ENCODE results near the gene HIPK3. TPM values are rescaled to one million over a fixed set of nuclear protein-coding genes. Genes with fewer than 3 reads are reported as not detected.
A peak's percentile ranks its signal among the peaks of the same experiment; 100 is the strongest.

Gene HIPK3
- total RNA-seq, 6 experiments from 2014 or later, result 40.8 to 52.5 (median 47.3) TPM

- no peaks in the 10 kb centered on the region for H3K9me3 Mint-ChIP-seq
- no peaks in the 10 kb centered on the region for H3K27me3 Mint-ChIP-seq (ENCODE audit: insufficient read depth)
- H3K36me3 Mint-ChIP-seq (ENCODE audit: low read depth), result peaks cover 18% of the 10 kb centered on the region; the same call in 1 of the 2 replicates
- no peak overlapping the region for H3K4me3 Mint-ChIP-seq
- H3K4me1 Mint-ChIP-seq (ENCODE audit: low read depth), result peaks cover 20% of the 10 kb centered on the region
- no peak for TF ChIP-seq CTCF (IDR thresholded peaks at IDR 0.05)
- DNase-seq, result no peak
- H3K27ac Mint-ChIP-seq, result no peak overlapping the region
These were observed 139.2 kb downstream of the HIPK3 start for GRCh38 chr11:33396361-33396760.

- no peak for DNase-seq
- Mint-ChIP-seq H3K36me3 (ENCODE audit: low read depth) (peaks cover 9% of the 10 kb centered on the region), H3K4me1 (ENCODE audit: low read depth) (peaks cover 27% of the 10 kb centered on the region), H3K27ac (no peak overlapping the region), H3K4me3 (no peak overlapping the region), H3K27me3 (ENCODE audit: insufficient read depth) (no peaks in the 10 kb centered on the region), H3K9me3 (no peaks in the 10 kb centered on the region)
- no peak for TF ChIP-seq CTCF (IDR thresholded peaks at IDR 0.05)
These were observed 142.2 kb downstream of the HIPK3 start for GRCh38 chr11:33399421-33399820.

- Mint-ChIP-seq H3K27ac (no peak overlapping the region), H3K4me3 (no peak overlapping the region)
- DNase-seq, result no peak
These were observed 144.9 kb downstream of the HIPK3 start for GRCh38 chr11:33402066-33402465.

GRCh38 chr11:33403344-33403743 lies 146.2 kb downstream of the HIPK3 start:
- no peak for DNase-seq
- Mint-ChIP-seq H3K27me3 (ENCODE audit: insufficient read depth) (no peaks in the 10 kb centered on the region), H3K4me1 (ENCODE audit: low read depth) (peaks cover 54% of the 10 kb centered on the region), H3K9me3 (no peaks in the 10 kb centered on the region), H3K27ac (peak overlapping the region; percentile 21; the same call in 1 of the 2 replicates), H3K4me3 (no peak overlapping the region), H3K36me3 (ENCODE audit: low read depth) (peaks cover 15% of the 10 kb centered on the region)
- TF ChIP-seq CTCF (IDR thresholded peaks at IDR 0.05), result no peak

More at GRCh38 chr11:33402066-33402465, 144.9 kb downstream of the HIPK3 start:
- Mint-ChIP-seq H3K9me3 (no peaks in the 10 kb centered on the region), H3K4me1 (ENCODE audit: low read depth) (peaks cover 47% of the 10 kb centered on the region), H3K36me3 (ENCODE audit: low read depth) (peaks cover 9% of the 10 kb centered on the region), H3K27me3 (ENCODE audit: insufficient read depth) (no peaks in the 10 kb centered on the region)
- no peak for TF ChIP-seq CTCF (IDR thresholded peaks at IDR 0.05)

GRCh38 chr11:33405834-33406602 lies 148.8 kb downstream of the HIPK3 start:
- Mint-ChIP-seq H3K4me3 (no peak overlapping the region), H3K36me3 (ENCODE audit: low read depth) (peaks cover 15% of the 10 kb centered on the region), H3K27me3 (ENCODE audit: insufficient read depth) (no peaks in the 10 kb centered on the region), H3K9me3 (no peaks in the 10 kb centered on the region), H3K4me1 (ENCODE audit: low read depth) (peaks cover 69% of the 10 kb centered on the region), H3K27ac (no peak overlapping the region; the same call in 1 of the 2 replicates)
- no peak for DNase-seq
- no peak for TF ChIP-seq CTCF (IDR thresholded peaks at IDR 0.05)

Other genes with a start within 250 kb of the HIPK3 start
- gene DEPDC7, start 241.5 kb upstream of the HIPK3 start, total RNA-seq (2021; fragmentation: NEBNext Ultra II Directional; extraction: Animal tissue kit (Norgen Biotek cat#: 25700)), result 10 to 100 TPM; 14.5 to 19.1 (median 14.9) TPM
- 10 to 100 TPM; 34.9 to 38.7 (median 36.9) TPM for gene TCP11L1, start 217.8 kb upstream of the HIPK3 start, total RNA-seq (2021; fragmentation: NEBNext Ultra II Directional; extraction: Animal tissue kit (Norgen Biotek cat#: 25700))
- gene CSTF3, start 95.9 kb upstream of the HIPK3 start, total RNA-seq (2021; fragmentation: NEBNext Ultra II Directional; extraction: Animal tissue kit (Norgen Biotek cat#: 25700)), result 10 to 100 TPM; 28.9 to 39.5 (median 35.6) TPM
- 10 to 100 TPM; 41.5 to 53.5 (median 46.7) TPM for gene KIAA1549L, start 118.7 kb downstream of the HIPK3 start, total RNA-seq (2021; fragmentation: NEBNext Ultra II Directional; extraction: Animal tissue kit (Norgen Biotek cat#: 25700))